Nephron progenitor cell (in vitro differentiated cells): ENCODE measurements around the gene ZNF107.

Experiments
- DNase-seq: peaks from one replicate; pipeline ENCODE4 v3.0.0; 2021
- H3K27ac Mint-ChIP-seq: 2 replicates; pipeline ENCODE4 v1.8.0; 2021; ENCODE audit warnings: mild to moderate bottlenecking, moderate library complexity, mixed read lengths
- H3K27me3 Mint-ChIP-seq: 2 replicates; pipeline ENCODE4 v1.8.0; 2021; ENCODE audit warnings: mild to moderate bottlenecking, low read depth, mixed read lengths; ENCODE audit not compliant: poor library complexity
- H3K36me3 Mint-ChIP-seq: 2 replicates; pipeline ENCODE4 v1.8.0; 2021; ENCODE audit warnings: low read depth, mixed read lengths
- H3K4me1 Mint-ChIP-seq: 2 replicates; pipeline ENCODE4 v1.8.0; 2021; ENCODE audit warnings: mixed read lengths
- H3K4me3 Mint-ChIP-seq: 2 replicates; pipeline ENCODE4 v1.8.0; 2021; ENCODE audit warnings: mild to moderate bottlenecking, moderate library complexity, mixed read lengths
- H3K9me3 Mint-ChIP-seq: 2 replicates; pipeline ENCODE4 v1.8.0; 2021; ENCODE audit warnings: mild to moderate bottlenecking, moderate library complexity, mixed read lengths
- CTCF ChIP-seq: fragments of 200-600 bp; sonication (generic); IDR thresholded peaks from 2 replicates; pipeline ENCODE4 v1.5.0; 2021; ENCODE audit warnings: antibody characterized with exemption

The ZNF107 gene

GRCh38 chr7:64665980-64666662 lies at the start of gene ZNF107:
Gene ZNF107, plus strand, starts transcription at chr7:64666133. Its CDS starts 150 bp downstream, at chr7:64666283.
- Mint-ChIP-seq H3K27me3 (peaks cover 12% of the 10 kb centered on the region), H3K27ac (peak within 1 kb of the TSS; percentile 100), H3K4me3 (peak within 1 kb of the TSS; percentile 98), H3K36me3 (peaks cover 48% of the 10 kb centered on the region), H3K9me3 (peaks cover 82% of the 10 kb centered on the region), H3K4me1 (peaks cover 15% of the 10 kb centered on the region)
- TF ChIP-seq CTCF: no peak
- peak; percentile 80 for DNase-seq

GRCh38 chr7:64618785-64619456 lies 47.0 kb upstream of the ZNF107 start:
- Mint-ChIP-seq H3K4me1 (no peaks in the 10 kb centered on the region), H3K9me3 (peaks cover 100% of the 10 kb centered on the region), H3K27ac (no peak overlapping the region), H3K36me3 (no peaks in the 10 kb centered on the region), H3K27me3 (peaks cover 6% of the 10 kb centered on the region), H3K4me3 (no peak overlapping the region)
- no peak for DNase-seq
- TF ChIP-seq CTCF: no peak

GRCh38 chr7:64619705-64620104 lies 46.2 kb upstream of the ZNF107 start:
- DNase-seq: peak; percentile 2
- TF ChIP-seq CTCF: no peak
- H3K27me3 Mint-ChIP-seq: peaks cover 6% of the 10 kb centered on the region

GRCh38 chr7:64621656-64622055 lies 44.3 kb upstream of the ZNF107 start:
- Mint-ChIP-seq H3K27ac (no peak overlapping the region), H3K4me3 (no peak overlapping the region), H3K9me3 (peaks cover 98% of the 10 kb centered on the region), H3K36me3 (no peaks in the 10 kb centered on the region), H3K4me1 (no peaks in the 10 kb centered on the region), H3K27me3 (peaks cover 6% of the 10 kb centered on the region)
- DNase-seq: no peak
- TF ChIP-seq CTCF: no peak

More at GRCh38 chr7:64619705-64620104, 46.2 kb upstream of the ZNF107 start:
- Mint-ChIP-seq H3K27ac (no peak overlapping the region), H3K4me1 (no peaks in the 10 kb centered on the region), H3K9me3 (peaks cover 99% of the 10 kb centered on the region), H3K4me3 (no peak overlapping the region), H3K36me3 (no peaks in the 10 kb centered on the region)

GRCh38 chr7:64625114-64626082 lies 40.5 kb upstream of the ZNF107 start:
- no peak for DNase-seq
- no peaks in the 10 kb centered on the region for H3K36me3 Mint-ChIP-seq
- peaks cover 93% of the 10 kb centered on the region for H3K9me3 Mint-ChIP-seq
- H3K27ac Mint-ChIP-seq: no peak overlapping the region
- no peaks in the 10 kb centered on the region for H3K4me1 Mint-ChIP-seq
- peaks cover 6% of the 10 kb centered on the region for H3K27me3 Mint-ChIP-seq
- no peak overlapping the region for H3K4me3 Mint-ChIP-seq
- TF ChIP-seq CTCF: no peak
